ENCODE data around the gene SPTBN2. TPM values are rescaled to one million over a fixed set of nuclear protein-coding genes. Genes with fewer than 3 reads are reported as not detected.

Gene SPTBN2
- total and polyA plus RNA-seq, 2 donors (not counting 3 experiments of a cell fraction or from before 2014, with no cell fraction given), result 3.8 to 19.8 TPM

DNA sequence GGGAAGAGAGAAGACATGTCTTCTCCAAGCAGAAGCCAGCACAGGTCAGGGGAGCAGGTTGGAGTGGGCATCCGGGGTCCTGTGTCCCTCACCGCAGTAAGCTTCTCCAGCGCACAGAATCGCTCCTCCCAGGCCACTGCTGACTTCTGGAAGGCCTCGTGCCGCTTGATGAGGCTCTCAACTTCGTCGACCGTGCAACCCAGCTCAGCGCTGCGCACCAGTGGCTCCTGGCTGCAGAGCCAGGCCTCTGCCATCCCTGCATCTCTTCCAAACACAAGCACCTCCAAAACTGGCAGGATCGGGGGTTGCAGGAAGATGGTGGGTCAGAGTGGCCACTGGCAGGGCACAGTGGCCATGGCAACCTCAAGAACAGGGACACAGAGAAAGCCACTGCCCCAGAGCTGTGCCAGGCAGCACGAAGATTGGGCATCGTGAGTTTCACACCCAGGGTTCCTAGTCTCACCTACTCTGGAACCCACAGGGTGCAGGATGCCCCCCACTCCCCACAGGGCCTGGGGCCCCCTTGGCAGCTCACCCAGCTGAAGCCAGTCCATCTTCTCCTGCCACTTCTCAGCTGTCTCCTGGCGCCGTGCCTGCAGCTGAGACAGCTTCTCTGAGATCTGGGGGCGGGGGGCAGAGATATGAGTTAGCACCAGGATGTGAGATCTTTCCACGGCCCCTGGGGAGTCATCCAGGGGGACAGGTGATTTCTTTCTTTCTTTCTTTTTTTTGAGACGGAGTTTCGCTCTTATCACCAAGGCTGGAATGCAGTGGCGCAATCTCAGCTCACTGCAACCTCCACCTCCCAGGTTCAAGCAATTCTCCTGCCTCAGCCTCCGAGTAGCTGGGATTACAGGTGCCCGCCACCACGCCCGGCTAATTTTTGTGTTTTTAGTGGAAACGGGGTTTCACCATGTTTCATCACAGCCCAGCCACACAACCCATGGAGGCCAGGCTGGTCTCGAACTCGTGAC lies 40.2 kb downstream of the SPTBN2 start:
- no peaks in the 10 kb centered on the region for H3K4me1 ChIP-seq (ENCODE audit: control insufficient read depth, extremely low read depth, insufficient read depth, low read length)
- H3K9me1 ChIP-seq (replicated peaks; ENCODE audit: control insufficient read depth, extremely low read depth, insufficient read depth, low read length), result no peaks in the 10 kb centered on the region
- ChIA-PET CTCF (interaction anchor here (0.9 kb wide), 1 partner anchor 146 kb away, joined by 3 read pairs; no protein-coding TSS in a partner anchor), POLR2A (no interaction called here)
- no peak overlapping the region for H3K4me3 ChIP-seq (replicated peaks in 1 of 3; ENCODE audit: insufficient read depth in 1 of 3, low read depth in 1 of 3, low read length in 3 of 3)
- no peaks in the 10 kb centered on the region for H4K20me1 ChIP-seq (replicated peaks; ENCODE audit: control insufficient read depth, extremely low read depth, insufficient read depth, low read length)
- no peaks in the 10 kb centered on the region for H3K79me2 ChIP-seq (ENCODE audit: control insufficient read depth, insufficient read depth, low read length)
- H2AFZ ChIP-seq (ENCODE audit: low read depth, low read length), result no peak overlapping the region
- no peak for TF ChIP-seq EZH2 (IDR thresholded peaks at IDR 0.05; ENCODE audit: borderline replicate concordance, low read depth, low read length, severe bottlenecking)
- TF ChIP-seq FOS (IDR thresholded peaks at IDR 0.05; ENCODE audit: borderline replicate concordance, insufficient read depth, low read length), result no peak
- TF ChIP-seq, protein P1, sequence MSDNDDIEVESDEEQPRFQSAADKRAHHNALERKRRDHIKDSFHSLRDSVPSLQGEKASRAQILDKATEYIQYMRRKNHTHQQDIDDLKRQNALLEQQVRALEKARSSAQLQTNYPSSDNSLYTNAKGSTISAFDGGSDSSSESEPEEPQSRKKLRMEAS (IDR thresholded peaks at IDR 0.05; ENCODE audit: insufficient read depth, insufficient read length), result no peak
- no peak for TF ChIP-seq POLR2A (IDR thresholded peaks at IDR 0.05; ENCODE audit: low read depth, low read length)
- TF ChIP-seq POLR2AphosphoS5 (IDR thresholded peaks at IDR 0.05; ENCODE audit: insufficient read depth, low read depth, low read length), result no peak
- TF ChIP-seq MYC (IDR thresholded peaks at IDR 0.05; ENCODE audit: low read depth, low read length), result no peak
- TF ChIP-seq JUN (IDR thresholded peaks at IDR 0.05; ENCODE audit: borderline replicate concordance, insufficient read depth, insufficient read length, low read depth), result no peak
- no peak for TF ChIP-seq GATA2 (IDR thresholded peaks at IDR 0.05; ENCODE audit: insufficient read depth, insufficient read length, low read depth, low read length)
- TF ChIP-seq, protein P2, sequence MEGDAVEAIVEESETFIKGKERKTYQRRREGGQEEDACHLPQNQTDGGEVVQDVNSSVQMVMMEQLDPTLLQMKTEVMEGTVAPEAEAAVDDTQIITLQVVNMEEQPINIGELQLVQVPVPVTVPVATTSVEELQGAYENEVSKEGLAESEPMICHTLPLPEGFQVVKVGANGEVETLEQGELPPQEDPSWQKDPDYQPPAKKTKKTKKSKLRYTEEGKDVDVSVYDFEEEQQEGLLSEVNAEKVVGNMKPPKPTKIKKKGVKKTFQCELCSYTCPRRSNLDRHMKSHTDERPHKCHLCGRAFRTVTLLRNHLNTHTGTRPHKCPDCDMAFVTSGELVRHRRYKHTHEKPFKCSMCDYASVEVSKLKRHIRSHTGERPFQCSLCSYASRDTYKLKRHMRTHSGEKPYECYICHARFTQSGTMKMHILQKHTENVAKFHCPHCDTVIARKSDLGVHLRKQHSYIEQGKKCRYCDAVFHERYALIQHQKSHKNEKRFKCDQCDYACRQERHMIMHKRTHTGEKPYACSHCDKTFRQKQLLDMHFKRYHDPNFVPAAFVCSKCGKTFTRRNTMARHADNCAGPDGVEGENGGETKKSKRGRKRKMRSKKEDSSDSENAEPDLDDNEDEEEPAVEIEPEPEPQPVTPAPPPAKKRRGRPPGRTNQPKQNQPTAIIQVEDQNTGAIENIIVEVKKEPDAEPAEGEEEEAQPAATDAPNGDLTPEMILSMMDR (IDR thresholded peaks at IDR 0.05; ENCODE audit: extremely low read depth in 1 of 2, insufficient read depth in 1 of 2, low read depth in 1 of 2, low read length in 2 of 2), result no peak
- H3K9me3 ChIP-seq (replicated peaks; ENCODE audit: control insufficient read depth, insufficient read depth, low read length), result no peaks in the 10 kb centered on the region
- no peak overlapping the region for H3K9ac ChIP-seq (replicated peaks; ENCODE audit: extremely low read depth, insufficient read depth, low read length)
- H3K27ac ChIP-seq (ENCODE audit: insufficient read depth, low read depth, low read length), result no peak overlapping the region
- intact Hi-C loops (cut with micrococcal nuclease) (no loop called here), dilution Hi-C loops (cut with MboI; ENCODE audit: extremely low pct_ligation_motif_present, low sequenced_read_pairs) (no loop called here)
- DNase-seq (ENCODE audit: low read depth, low spot score) (no peak), FAIRE-seq (no peak)
- H3K4me2 ChIP-seq (ENCODE audit: insufficient read depth, low read length), result no peak overlapping the region
- no TSS peak for BruUV-seq (replicated peaks)
- H3K36me3 ChIP-seq (ENCODE audit: control insufficient read depth in 2 of 2, extremely low read depth in 1 of 2, insufficient read depth in 2 of 2, low read length in 2 of 2), result no peaks in the 10 kb centered on the region
- no peaks in the 10 kb centered on the region for H3K27me3 ChIP-seq (ENCODE audit: control insufficient read depth in 2 of 2, insufficient read depth in 2 of 2, low read length in 2 of 2)

All from endothelial cell of umbilical vein (primary cell).